ENCODE data around the gene RIC8A.
A peak's percentile ranks its signal among the peaks of the same experiment; 100 is the strongest.

The RIC8A gene

DNA sequence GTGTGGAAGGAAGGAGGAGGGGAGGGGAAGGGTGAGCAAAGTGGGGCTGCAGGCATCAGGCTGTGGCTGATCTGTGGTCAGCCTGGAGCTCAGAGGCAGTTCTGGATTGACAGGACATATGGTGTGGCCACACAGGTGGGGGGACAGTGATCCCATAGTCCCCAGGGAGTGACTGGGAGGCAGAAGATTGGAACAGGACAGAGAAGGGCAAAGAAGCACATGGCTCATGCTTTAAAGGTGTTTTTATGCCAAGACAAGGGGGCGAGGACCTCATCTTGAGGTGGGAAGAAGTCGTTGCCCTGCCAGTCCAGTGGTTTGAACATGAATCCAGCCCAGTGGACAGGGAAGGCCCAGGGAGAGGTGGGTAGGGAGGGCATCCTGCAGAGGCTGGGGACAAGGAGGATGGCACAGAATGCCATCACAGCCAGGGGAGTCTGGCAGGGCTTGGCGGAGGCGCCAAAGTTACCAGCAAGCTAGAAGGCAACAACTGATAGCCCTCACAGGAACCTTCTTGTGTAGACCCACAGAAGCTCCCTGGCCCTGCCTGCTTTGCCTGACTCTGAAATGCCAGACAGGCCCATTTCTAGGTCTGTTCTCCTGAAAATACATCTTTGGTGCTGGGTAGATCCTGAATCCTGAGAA lies 3.4 kb upstream of the RIC8A start:
- no peak for DNase-seq (ENCODE audit: low read depth in 2 of 2, low spot score in 1 of 2)

DNA sequence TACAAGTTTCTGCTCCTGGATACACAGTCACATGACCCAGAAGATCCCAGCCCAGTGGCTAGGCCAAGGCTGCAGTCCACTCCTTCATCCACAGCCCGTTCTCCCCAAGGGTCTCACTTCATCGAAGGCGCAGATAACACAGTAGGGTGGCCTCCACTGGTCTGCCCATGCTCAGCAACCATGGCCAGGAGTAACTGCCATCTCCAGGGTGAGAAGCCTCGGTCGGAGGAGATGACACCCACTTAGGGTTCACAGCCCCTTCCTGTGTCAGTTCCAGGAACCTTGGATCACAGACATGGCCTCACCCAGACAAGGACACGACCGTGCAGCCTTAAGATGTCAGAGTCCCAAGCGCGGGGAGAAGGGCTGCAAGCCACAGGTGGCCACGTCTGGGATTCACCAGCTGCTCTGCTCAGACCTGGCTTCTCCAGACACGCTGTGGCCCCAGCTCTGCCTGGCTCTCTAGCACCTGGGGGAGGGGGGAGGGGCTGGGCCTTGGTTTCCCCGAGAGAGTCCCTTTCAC lies 2.9 kb upstream of the RIC8A start:
- DNase-seq (ENCODE audit: low read depth in 2 of 2, low spot score in 1 of 2): no peak

GRCh38 chr11:205221-206001 lies 2.1 kb upstream of the RIC8A start:
- DNase-seq (ENCODE audit: low read depth in 2 of 2, low spot score in 1 of 2): no peak

DNA sequence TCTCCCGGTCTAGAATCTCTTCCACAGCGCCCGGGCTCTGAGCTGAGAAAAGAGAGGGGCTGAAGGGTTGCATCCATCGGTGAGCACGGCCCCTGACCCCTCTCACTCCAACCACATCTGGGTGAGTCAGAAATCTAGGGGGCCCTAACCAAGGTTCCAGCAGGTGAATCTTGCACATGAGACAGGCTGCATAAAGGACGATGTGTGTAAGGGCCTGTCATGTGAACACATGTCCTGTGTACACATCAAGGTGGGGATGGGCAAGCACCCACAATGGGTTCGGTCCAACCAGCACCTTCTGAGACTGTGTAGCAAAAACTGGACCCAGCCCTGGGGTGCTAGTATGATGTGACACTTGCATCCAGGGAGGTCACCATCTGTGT lies 1.5 kb upstream of the RIC8A start:
- DNase-seq (ENCODE audit: low read depth in 2 of 2, low spot score in 1 of 2): no peak

DNA sequence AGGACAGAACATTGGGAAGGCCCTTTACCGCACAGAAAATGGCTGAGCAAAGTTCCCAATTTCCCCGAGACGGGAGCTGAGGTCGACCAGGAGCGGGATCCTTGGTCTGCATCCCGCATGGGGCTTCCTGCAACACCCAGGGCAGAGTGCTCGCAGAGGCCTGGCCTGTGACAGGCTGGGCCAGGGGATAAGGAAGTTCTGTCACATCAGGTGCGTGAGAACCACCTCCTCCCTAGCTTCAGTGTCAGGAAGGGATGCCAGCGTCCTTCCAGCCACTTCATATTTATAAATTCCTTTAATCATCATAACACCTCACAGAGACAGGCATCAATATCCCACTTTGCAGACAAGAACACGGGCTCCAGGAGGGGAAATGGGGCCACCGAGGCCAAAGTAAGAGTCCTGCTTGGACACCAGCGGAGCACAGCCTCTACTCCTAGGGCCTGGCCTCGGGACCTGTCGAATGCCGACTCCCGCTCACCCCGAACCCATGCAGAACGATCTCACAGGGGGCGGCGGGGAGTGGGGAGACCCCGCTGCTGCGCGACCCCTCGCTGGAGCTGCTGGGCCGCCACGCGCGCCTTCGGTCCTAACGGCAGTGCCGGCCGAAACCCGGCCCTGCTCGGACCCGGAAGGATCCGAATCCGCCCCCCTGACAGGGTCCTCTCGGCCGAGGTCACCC lies 841 bp upstream of the RIC8A start:
- DNase-seq (ENCODE audit: low read depth in 2 of 2, low spot score in 1 of 2): no peak

DNA sequence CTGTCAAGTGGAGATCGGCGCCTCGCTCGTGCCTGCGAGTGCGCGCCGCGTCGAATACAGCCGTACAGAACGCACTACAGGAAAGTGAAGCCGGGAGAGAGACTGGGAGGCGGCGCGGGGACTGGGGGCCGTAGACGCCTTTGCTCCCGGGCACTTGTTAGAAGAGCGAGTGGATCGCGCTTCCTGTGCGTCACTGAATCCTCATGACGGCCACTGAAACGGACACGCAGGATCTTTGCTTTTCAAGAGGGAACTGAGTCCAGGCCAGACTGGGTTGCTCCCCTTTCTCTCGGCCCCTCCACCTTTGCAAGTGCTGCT lies 314 bp downstream of the RIC8A start:
- no peak for DNase-seq (ENCODE audit: low read depth in 2 of 2, low spot score in 1 of 2)

GRCh38 chr11:208181-208916 lies 841 bp downstream of the RIC8A start:
- DNase-seq (ENCODE audit: low read depth in 2 of 2, low spot score in 1 of 2): peak; percentile 52 to 71

GRCh38 chr11:208917-209260 lies 1.4 kb downstream of the RIC8A start:
- no peak for DNase-seq (ENCODE audit: low read depth in 2 of 2, low spot score in 1 of 2)

GRCh38 chr11:209275-210121 lies 2.0 kb downstream of the RIC8A start:
- DNase-seq (ENCODE audit: low read depth in 2 of 2, low spot score in 1 of 2): no peak

- DNase-seq (ENCODE audit: low read depth in 2 of 2, low spot score in 1 of 2): no peak
These were observed 2.8 kb downstream of the RIC8A start for GRCh38 chr11:210122-210802.

- no peak for DNase-seq (ENCODE audit: low read depth in 2 of 2, low spot score in 1 of 2)
These were observed 3.3 kb downstream of the RIC8A start for GRCh38 chr11:210803-211180.

- DNase-seq (ENCODE audit: low read depth in 2 of 2, low spot score in 1 of 2): no peak
These were observed 3.8 kb downstream of the RIC8A start for GRCh38 chr11:211295-211694.

- DNase-seq (ENCODE audit: low read depth in 2 of 2, low spot score in 1 of 2): no peak
These were observed 4.2 kb downstream of the RIC8A start for GRCh38 chr11:211741-212140.

DNA sequence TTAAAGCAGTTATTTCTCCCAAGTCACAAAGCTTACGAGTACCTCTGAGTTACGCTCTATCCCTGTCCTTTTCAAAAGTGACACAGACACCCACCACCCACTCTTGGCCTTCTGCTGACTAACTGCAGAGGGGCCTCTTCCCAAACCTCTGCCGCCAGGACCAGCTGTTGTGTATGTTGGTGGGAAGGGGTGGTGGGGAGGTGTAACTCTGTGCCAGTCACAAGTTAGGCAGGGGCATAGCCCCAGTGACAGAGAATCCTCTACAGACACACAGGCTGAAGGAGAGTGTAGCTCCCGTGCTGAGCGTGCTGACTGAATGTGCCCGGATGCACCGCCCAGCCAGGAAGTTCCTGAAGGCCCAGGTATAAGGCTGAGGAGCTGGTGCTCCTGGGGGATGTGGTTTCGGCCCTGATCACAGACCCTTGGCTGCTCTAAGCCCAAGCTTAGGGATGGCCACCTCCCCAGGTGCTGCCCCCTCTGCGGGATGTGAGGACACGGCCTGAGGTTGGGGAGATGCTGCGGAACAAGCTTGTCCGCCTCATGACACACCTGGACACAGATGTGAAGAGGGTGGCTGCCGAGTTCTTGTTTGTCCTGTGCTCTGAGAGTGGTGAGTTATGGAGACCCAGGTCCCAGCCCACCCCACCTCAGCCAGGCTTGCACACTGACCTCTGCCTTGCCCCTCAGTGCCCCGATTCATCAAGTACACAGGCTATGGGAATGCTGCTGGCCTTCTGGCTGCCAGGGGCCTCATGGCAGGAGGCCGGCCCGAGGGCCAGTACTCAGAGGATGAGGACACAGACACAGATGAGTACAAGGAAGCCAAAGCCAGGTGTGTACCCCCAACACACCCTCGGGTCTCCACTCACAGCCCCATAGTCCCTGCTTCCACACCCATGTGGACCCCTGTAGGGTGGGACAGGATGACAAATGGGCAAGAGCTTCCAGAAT lies 4.9 kb downstream of the RIC8A start:
- DNase-seq (ENCODE audit: low read depth in 2 of 2, low spot score in 1 of 2): no peak

DNA sequence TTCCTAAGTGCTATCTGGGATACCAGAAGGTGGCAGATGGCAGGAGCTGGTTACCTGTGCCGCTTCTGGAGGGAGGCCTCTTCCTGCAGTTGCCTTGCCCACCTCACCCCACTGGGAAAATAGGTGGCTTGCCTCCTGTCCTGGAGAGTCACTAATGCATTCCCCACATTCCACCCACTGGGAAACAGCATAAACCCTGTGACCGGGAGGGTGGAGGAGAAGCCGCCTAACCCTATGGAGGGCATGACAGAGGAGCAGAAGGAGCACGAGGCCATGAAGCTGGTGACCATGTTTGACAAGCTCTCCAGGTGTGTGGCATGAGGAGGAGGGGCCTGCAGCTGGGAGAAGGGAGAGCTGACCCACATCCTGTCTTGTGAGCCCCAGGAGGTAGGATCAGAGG lies 5.6 kb downstream of the RIC8A start:
- DNase-seq (ENCODE audit: low read depth in 2 of 2, low spot score in 1 of 2): no peak

GRCh38 chr11:214083-214482 lies 6.6 kb downstream of the RIC8A start:
- no peak for DNase-seq (ENCODE audit: low read depth in 2 of 2, low spot score in 1 of 2)

DNA sequence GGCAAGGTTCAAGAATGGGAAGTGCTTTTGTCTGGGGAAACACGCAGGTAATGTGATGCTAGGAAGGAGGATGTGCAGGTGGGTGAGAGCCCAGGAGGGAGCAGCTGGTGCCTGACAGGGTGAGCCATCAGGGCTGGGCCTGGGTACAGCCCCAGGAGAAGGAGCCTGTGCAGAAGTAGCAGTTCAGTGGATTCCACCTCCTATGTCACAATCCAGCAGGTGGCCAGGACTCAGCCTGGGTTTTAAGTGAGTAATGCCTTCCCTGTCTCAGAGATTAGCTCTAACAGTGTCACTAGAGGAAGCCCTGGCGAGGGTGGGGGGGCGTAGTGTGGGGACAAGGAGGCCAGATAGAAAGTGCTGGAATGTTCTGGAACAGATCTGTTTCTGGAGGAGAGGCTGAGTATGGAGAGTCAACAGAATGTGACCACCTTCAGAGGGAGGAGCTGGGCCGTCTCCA lies 8.1 kb downstream of the RIC8A start:
- no peak for DNase-seq (ENCODE audit: low read depth in 2 of 2, low spot score in 1 of 2)

DNA sequence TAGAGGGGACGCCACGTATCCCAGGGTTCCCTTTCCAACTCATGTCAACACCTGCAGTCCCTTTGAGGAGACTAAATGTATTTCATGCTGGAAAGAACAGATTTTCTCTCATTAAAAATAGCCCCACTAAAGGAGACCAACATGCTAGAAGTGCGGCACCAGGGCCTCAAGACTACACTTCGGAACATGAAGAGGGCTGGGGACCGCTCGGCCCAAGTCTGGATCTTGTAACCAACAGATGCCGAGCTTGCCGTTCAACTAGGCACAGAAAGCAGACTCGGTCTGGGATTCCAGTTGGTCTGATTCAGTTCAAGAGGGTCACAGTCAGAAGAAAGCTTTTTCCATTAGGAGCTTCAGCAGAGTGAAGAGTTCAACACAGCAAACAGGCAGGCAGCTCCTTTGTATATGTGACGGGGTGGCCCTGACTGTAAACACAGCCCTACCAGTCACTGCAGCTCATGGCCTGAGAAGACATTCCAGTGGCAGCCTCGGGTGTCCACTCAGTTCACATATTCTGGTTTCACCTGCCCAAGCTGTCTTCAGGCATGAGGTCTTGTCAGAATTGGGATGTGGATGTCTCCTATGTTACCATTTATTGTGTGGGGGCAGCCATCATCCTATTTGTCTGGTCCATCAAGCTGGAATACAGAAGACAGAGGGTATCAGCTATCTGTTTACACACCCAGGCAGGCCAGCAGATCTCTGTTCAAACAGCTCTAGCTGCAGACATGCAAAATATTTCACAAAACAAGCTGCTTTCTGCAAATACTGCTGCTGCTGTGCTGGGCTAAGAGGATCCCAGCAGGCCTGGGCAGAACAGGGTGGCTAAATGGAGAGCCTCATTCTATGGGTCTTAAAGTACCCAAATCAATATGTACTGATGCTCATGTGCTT lies 8.8 kb downstream of the RIC8A start:
- DNase-seq (ENCODE audit: low read depth in 2 of 2, low spot score in 1 of 2): no peak

Measured in stimulated activated CD8-positive, alpha-beta memory T cell treated with anti-CD3 and anti-CD28 coated beads, Interleukin-4, amount 100 ng/mL, for 1 hour (primary cell).